ENCODE measurements around the gene SSNA1. TPM values are rescaled to one million over a fixed set of nuclear protein-coding genes. Genes with fewer than 3 reads are reported as not detected.
A peak's percentile ranks its signal among the peaks of the same experiment; 100 is the strongest.

The SSNA1 gene
- total RNA-seq, 1 donor from 2014 or later: 57.6 TPM

DNA sequence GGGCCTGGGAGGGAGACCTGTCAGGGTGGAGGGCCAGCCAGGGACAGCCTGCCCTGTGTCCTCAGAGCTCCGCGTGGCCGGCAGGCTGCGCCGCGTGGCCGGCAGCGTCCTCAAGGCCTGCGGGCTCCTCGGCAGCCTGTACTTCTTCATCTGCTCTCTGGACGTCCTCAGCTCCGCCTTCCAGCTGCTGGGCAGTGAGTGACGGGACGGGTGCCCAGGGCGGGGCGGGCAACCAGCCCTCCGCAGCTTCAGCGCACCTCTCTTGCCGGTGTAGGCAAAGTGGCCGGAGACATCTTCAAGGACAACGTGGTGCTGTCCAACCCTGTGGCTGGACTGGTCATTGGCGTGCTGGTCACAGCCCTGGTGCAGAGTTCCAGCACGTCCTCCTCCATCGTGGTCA lies 44.0 kb downstream of the SSNA1 start:
- intact Hi-C loops (cut with DNase I): no loop called here
- TF ChIP-seq CTCF (IDR thresholded peaks at IDR 0.05): no peak
- Histone ChIP-seq H3K4me1 (peaks cover 12% of the 10 kb centered on the region), H3K4me3 (no peak overlapping the region), H3K27me3 (ENCODE audit: low read depth) (peaks cover 60% of the 10 kb centered on the region), H3K9me3 (no peaks in the 10 kb centered on the region), H3K36me3 (no peaks in the 10 kb centered on the region), H3K27ac (no peak overlapping the region)
- ATAC-seq: no peak
- DNase-seq: no peak

DNA sequence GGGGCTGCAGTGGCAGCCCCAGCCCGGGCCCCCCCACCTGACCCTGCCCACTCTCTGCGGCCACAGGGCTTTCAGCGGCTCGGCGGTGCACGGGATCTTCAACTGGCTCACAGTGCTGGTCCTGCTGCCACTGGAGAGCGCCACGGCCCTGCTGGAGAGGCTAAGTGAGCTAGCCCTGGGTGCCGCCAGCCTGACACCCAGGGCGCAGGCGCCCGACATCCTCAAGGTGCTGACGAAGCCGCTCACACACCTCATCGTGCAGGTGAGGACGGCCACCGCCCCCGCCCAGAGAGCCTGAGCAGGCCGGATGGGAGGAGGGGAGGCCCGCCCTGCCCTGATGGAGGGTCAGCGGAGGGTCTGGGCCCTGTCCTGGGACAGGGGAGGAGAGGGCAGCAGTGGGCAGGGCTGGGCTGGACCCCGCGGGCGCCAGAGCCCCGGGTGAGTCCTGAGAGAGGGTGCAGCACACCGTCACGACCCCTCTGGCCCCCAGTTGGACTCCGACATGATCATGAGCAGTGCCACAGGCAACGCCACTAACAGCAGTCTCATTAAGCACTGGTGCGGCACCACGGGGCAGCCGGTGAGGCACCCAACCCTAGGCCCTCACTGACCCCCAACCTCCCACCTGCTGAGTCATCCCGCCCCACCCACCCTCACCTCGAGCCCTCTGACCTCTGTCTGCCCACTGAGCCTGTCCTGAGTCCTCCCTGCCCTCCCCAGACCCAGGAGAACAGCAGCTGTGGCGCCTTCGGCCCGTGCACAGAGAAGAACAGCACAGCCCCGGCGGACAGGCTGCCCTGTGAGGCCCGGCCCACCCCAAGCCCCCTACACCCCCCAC lies 44.9 kb downstream of the SSNA1 start:
- DNase-seq (no peak), ATAC-seq (no peak)
- H3K4me1 ChIP-seq: peaks cover 18% of the 10 kb centered on the region
- TF ChIP-seq CTCF (IDR thresholded peaks at IDR 0.05): no peak
- no peaks in the 10 kb centered on the region for H3K36me3 ChIP-seq
- peaks cover 60% of the 10 kb centered on the region for H3K27me3 ChIP-seq (ENCODE audit: low read depth)
- H3K9me3 ChIP-seq: no peaks in the 10 kb centered on the region
- no peak overlapping the region for H3K27ac ChIP-seq
- intact Hi-C loops (cut with DNase I): no loop called here
- no peak overlapping the region for H3K4me3 ChIP-seq

DNA sequence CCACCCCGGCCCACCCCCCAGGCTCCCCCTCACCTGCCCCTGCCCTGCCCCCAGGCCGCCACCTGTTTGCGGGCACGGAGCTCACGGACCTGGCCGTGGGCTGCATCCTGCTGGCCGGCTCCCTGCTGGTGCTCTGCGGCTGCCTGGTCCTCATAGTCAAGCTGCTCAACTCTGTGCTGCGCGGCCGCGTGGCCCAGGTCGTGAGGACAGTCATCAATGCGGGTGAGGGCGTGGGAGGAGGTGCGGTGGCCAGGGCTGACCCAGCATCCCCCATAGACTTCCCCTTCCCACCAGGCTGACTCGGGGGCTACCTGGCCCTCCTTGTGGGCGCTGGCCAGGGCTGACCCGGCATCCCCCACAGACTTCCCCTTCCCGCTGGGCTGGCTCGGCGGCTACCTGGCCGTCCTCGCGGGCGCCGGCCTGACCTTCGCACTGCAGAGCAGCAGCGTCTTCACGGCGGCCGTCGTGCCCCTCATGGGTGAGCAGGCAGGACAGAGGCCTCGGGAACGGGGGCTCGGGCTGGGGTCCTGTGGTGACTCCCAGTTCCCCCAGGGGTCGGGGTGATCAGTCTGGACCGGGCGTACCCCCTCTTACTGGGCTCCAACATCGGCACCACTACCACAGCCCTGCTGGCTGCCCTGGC lies 45.7 kb downstream of the SSNA1 start:
- DNase-seq (no peak), ATAC-seq (no peak)
- Histone ChIP-seq H3K4me3 (no peak overlapping the region), H3K27ac (no peak overlapping the region), H3K9me3 (no peaks in the 10 kb centered on the region), H3K27me3 (ENCODE audit: low read depth) (peaks cover 53% of the 10 kb centered on the region), H3K4me1 (peaks cover 27% of the 10 kb centered on the region), H3K36me3 (no peaks in the 10 kb centered on the region)
- TF ChIP-seq CTCF (IDR thresholded peaks at IDR 0.05): no peak
- intact Hi-C loops (cut with DNase I): no loop called here

DNA sequence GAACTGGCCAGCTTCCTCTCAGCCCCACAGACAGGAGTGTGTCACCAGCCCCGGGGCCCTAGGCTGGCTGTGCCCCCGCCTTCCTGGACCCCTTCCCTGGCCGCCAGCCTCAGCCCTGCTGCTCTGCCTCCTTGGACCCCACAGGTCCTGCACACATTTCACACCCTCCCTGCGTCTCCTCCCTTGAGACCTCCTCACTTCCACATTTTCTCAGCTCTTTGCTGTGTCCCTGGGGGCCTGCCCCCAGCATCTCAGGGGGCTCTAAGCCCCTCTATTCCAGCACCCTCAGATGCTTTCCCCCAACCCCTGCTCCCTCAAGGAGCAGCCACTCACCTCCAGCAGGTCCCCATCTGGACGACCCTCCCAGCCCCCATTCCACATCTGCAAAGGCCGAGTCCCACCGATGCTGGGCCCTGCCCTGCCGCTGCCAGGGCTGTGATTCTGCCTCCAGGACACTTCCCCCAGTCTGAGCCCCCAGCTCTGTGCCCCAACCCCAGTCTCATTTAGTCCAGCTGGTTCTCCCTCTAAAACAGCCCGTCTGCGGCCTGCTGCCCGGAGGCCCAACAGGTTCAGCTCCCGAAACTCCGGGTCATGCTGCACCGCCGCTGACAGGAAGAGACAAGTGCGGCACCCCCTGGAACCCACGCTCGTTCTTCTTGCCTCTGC lies 46.4 kb downstream of the SSNA1 start:
- Histone ChIP-seq H3K27ac (no peak overlapping the region), H3K4me3 (no peak overlapping the region), H3K9me3 (no peaks in the 10 kb centered on the region), H3K27me3 (ENCODE audit: low read depth) (peaks cover 46% of the 10 kb centered on the region), H3K36me3 (no peaks in the 10 kb centered on the region), H3K4me1 (peaks cover 34% of the 10 kb centered on the region)
- DNase-seq (no peak), ATAC-seq (no peak)
- intact Hi-C loops (cut with DNase I): no loop called here
- TF ChIP-seq CTCF (IDR thresholded peaks at IDR 0.05): no peak

- ATAC-seq (no peak), DNase-seq (no peak)
- Histone ChIP-seq H3K27ac (no peak overlapping the region), H3K4me3 (peak overlapping the region; percentile 8), H3K4me1 (peaks cover 37% of the 10 kb centered on the region), H3K36me3 (no peaks in the 10 kb centered on the region), H3K27me3 (ENCODE audit: low read depth) (peaks cover 39% of the 10 kb centered on the region), H3K9me3 (no peaks in the 10 kb centered on the region)
- intact Hi-C loops (cut with DNase I): no loop called here
- no peak for TF ChIP-seq CTCF (IDR thresholded peaks at IDR 0.05)
Measured at GRCh38 chr9:137235424-137236237, 47.2 kb downstream of the SSNA1 start.

Data from lower lobe of right lung (tissue), 2 donors.